GM18951 (cell line): ENCODE data around the gene POLR3C.

Experiments used
- POLR2A ChIP-seq: IDR thresholded peaks from 4 replicates; pipeline ENCODE4 v1.6.1; 2011; ENCODE audit warnings: mild to moderate bottlenecking; ENCODE audit not compliant: insufficient read length, insufficient read depth; ENCODE audit errors: extremely low read depth
- in situ Hi-C: fragments of 300-500 bp; cut with MboI; formaldehyde crosslinking; loops from one replicate; pipeline ENCODE4 v1.12.0; 2022; ENCODE audit warnings: low sequenced_read_pairs, mixed read lengths, inconsistent platforms; ENCODE audit not compliant: unreplicated experiment

Gene POLR3C

DNA sequence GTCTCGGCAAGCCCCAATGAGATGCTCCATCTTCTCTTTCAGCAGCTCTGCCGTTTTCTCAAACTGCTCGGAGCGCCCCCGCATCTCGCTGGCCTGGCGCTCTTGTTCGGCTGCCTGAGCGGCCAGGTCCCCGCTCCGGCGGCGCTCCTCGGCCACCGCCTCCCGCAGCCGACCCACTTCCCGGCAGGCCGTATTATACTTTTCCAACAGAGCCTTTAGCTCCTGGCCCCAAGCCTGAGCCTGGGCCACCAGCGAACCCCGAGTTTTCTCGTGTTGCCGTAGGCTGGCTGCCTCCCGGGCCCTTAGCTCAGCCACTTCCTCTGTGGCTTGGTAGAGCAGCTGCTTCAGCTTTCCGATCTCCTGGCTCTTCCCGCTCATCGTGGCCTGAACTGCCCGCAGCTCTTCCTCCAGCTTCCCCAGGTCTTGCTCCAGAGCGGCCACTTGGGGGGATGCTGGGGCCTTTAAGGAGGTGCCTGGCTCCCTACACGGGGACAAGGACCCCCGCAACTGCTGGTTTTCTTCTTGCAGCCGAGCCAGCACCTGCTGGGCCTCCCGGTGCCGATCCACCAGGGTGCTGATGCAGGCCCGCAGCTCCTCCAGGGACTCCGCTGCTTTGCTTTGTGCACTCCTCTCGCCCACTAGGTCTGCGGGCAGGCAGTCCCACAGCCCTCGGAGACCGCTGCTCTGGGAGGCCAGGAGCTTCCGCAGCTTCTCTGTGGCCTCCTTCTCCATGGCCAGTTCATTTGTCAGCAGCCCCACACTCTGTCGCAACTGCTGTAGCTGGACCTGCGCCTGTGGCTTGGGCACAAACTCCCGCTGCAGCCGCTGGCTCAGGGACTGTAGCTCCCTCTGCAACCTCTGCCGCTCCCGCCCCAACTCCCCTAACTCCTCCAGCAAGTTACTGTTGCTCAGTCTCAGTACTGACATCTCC lies 48.3 kb downstream of the POLR3C start:
- no peak for TF ChIP-seq POLR2A
- in situ Hi-C loops, result no loop called here

- TF ChIP-seq POLR2A, result no peak
- in situ Hi-C loops, result no loop called here
These were observed 50.6 kb downstream of the POLR3C start for GRCh38 chr1:145874646-145875045.

GRCh38 chr1:145877923-145878486 lies 54.0 kb downstream of the POLR3C start:
- in situ Hi-C loops, result no loop called here
- no peak for TF ChIP-seq POLR2A

DNA sequence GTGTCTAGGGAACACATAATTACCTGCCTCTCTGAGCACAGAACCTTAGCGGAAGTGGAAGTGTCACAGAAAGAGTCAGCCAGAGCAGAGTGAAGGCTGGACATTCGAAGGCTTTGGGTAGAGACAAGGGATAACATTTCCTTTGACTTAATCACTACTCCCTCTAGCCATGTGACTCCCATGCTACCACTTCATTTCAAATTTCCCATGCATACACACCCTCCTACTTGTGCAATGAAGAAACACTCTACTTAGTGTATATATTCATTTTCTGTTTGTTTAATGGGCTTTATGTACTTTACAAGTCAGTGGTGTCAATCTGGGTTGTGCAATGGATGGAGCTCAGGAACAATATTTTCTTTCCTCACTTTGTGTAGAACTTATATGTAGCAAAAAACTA lies 54.7 kb downstream of the POLR3C start:
- TF ChIP-seq POLR2A, result no peak
- in situ Hi-C loops, result no loop called here

GRCh38 chr1:145879775-145880174 lies 55.8 kb downstream of the POLR3C start:
- no peak for TF ChIP-seq POLR2A
- in situ Hi-C loops, result no loop called here

GRCh38 chr1:145884675-145885074 lies 60.7 kb downstream of the POLR3C start:
- in situ Hi-C loops, result no loop called here
- no peak for TF ChIP-seq POLR2A

- in situ Hi-C loops, result no loop called here
- TF ChIP-seq POLR2A, result no peak
These were observed 61.8 kb downstream of the POLR3C start, which contains the start of gene ANKRD35 for GRCh38 chr1:145885738-145886287. ANKRD35 (minus strand) TSS chr1:145885866; CDS start chr1:145885758, 108 bp downstream.

- TF ChIP-seq POLR2A, result no peak
- in situ Hi-C loops, result no loop called here
These were observed 62.4 kb downstream of the POLR3C start for GRCh38 chr1:145886390-145886789.

- in situ Hi-C loops, result no loop called here
- TF ChIP-seq POLR2A, result no peak
These were observed 62.8 kb downstream of the POLR3C start for GRCh38 chr1:145886816-145887215.

- in situ Hi-C loops, result no loop called here
- no peak for TF ChIP-seq POLR2A
These were observed 63.6 kb downstream of the POLR3C start for GRCh38 chr1:145887631-145888030.

GRCh38 chr1:145889722-145890121 lies 65.7 kb downstream of the POLR3C start:
- in situ Hi-C loops, result no loop called here
- TF ChIP-seq POLR2A, result no peak

GRCh38 chr1:145891143-145891542 lies 67.1 kb downstream of the POLR3C start:
- in situ Hi-C loops, result no loop called here
- no peak for TF ChIP-seq POLR2A

DNA sequence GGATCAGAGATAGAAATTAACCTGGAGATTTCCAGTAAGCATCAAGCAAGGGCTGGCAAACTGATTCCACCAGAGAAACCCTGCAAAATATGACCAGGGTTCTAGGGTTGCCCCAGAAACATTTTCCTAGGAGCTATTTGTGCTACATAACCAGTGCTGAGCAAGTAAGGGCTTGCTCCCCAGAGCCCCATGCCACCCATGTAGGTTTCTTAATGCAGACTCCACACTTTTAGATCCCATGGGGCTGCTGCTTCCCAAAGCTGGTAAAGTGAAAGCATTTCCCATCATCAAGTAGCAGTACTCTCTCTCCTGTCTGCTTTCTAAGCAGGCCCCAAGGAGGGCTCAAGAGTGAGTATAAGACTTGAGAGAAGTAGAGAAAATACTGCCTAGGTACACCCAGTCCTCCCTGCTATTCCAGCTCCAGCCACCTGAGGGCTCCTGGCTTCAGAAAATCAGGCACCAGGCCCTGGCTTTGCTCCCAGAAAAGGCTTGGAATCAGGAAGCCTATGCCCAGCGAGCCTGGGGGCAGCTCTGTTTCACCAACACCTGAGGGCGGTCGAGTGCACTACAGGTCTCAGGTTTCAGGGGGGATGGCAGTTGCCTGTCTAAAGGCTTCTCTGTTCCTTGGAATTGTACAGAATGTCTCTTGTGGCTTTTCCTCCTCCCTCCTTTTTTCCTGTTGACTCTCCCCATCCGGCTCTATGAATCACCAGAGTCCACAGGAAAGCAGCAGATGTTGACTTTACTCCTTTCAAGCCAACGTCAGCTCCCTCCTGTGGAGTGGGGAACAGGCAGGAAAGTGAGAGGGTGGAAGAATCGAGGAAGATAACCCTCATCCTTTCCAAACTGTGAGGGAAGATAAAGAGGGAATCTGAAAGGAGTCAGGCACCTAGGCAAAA lies 67.8 kb downstream of the POLR3C start:
- in situ Hi-C loops, result no loop called here

More for the DNA sequence above, 67.8 kb downstream of the POLR3C start:
- no peak for TF ChIP-seq POLR2A
